HUES48 (cell line): ENCODE measurements around the gene ITPR3.

Experiments
- H3K27ac ChIP-seq: one replicate; pipeline ENCODE4 v1.7.0; 2013; ENCODE audit warnings: low read depth, low read length, inconsistent platforms
- H3K27me3 ChIP-seq: 2 replicates; pipeline ENCODE4 v1.6.1; 2013; ENCODE audit warnings: mild to moderate bottlenecking, low read length; ENCODE audit not compliant: control insufficient read depth, insufficient read depth
- H3K36me3 ChIP-seq: 2 replicates; pipeline ENCODE4 v1.6.1; 2013; ENCODE audit warnings: low read length; ENCODE audit not compliant: control insufficient read depth, insufficient read depth
- H3K4me1 ChIP-seq: 2 replicates; pipeline ENCODE4 v1.6.1; 2013; ENCODE audit warnings: mild to moderate bottlenecking, low read length; ENCODE audit not compliant: control insufficient read depth, insufficient read depth
- H3K4me3 ChIP-seq: 2 replicates; pipeline ENCODE4 v1.5.1; 2013; ENCODE audit warnings: mild to moderate bottlenecking, low read depth, low read length
- H3K9ac ChIP-seq: 2 replicates; pipeline ENCODE4 v1.6.1; 2013; ENCODE audit warnings: mild to moderate bottlenecking, low read depth, low read length, moderate library complexity
- H3K9me3 ChIP-seq: 2 replicates; pipeline ENCODE4 v1.6.1; 2013; ENCODE audit warnings: low read length; ENCODE audit not compliant: control insufficient read depth, insufficient read depth

Gene ITPR3

DNA sequence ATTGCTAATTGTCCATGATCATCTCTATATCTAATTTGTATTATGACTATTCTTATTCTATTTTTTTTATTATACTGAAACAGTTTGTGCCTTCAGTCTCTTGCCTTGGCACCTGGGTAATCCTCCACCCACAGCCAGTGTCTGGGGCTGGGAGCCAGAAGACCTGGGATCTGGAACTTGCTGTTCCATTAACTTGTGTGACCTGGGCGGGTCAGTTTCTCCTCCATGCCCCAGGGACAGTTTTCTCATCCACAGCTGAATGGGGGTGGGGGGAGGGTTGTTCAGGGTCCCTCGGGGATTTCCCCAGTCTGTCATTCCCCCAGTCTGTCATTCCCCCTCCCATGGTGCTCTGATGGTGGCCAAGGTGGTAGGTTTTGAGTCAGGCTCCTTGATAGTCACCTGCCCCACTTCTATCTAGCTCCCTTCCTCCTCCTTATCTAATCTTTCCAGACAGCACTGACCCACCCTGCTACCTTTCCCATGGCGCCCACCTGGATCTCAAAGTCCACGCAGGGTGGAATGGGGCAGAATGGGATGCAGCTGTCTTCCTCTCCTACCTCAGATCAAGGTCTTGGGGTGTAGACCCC lies 10.9 kb downstream of the ITPR3 start:
- Histone ChIP-seq H3K27ac (no peak overlapping the region), H3K36me3 (no peaks in the 10 kb centered on the region), H3K9ac (no peak overlapping the region), H3K4me1 (peaks cover 46% of the 10 kb centered on the region), H3K27me3 (peaks cover 9% of the 10 kb centered on the region; the same call in 1 of the 2 replicates), H3K4me3 (no peak overlapping the region), H3K9me3 (no peaks in the 10 kb centered on the region)

DNA sequence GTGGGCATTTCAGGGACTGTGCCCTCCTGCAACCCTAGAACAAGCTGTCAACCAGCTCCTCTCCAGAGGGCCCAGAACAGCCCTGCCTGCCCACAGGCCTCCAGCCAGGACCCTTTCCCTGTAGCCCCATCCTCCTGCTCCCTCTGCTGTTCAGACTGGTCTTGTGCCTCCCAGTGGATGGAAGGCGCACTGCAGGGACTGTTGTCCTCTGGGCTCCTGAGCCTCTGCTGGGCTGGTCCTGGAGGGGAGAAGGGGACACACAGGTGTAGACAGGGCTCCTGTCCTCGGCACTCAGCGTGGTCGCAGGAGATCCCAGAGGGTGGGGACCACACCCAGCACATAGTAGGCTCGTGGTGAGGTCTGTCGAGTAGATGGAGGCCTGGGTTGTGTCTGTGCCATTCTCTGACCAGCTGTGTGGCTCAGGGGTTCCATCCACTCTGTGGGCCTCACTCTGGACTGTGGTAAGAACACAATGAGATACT lies 11.5 kb downstream of the ITPR3 start:
- no peaks in the 10 kb centered on the region for H3K36me3 ChIP-seq
- H3K27me3 ChIP-seq, result peaks cover 9% of the 10 kb centered on the region; the same call in 1 of the 2 replicates

DNA sequence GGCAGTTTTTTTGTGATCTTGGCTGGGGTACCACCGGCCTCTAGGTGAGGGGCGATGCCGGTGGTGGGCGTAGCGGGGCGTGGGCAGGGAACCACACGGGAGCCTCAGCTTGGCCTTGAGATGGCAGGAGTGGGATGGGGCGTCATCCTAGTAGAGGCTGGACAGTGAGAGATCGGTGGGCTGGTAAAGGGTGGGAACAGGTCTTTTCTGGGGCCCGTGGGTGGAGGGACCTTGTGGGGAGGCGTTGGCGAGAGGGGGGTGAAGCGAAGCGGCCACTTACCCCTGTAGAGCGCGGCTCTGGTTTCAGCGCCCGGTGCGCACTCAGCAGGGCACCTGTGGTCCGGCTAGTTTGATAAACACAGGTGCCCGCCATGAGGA lies 12.0 kb downstream of the ITPR3 start:
- H3K4me1 ChIP-seq, result peaks cover 42% of the 10 kb centered on the region
- H3K27me3 ChIP-seq, result peaks cover 9% of the 10 kb centered on the region; the same call in 1 of the 2 replicates
- no peaks in the 10 kb centered on the region for H3K9me3 ChIP-seq
- no peaks in the 10 kb centered on the region for H3K36me3 ChIP-seq
- no peak overlapping the region for H3K9ac ChIP-seq
- H3K4me3 ChIP-seq, result peak overlapping the region; percentile 63
- H3K27ac ChIP-seq, result no peak overlapping the region

More for the DNA sequence above, 11.5 kb downstream of the ITPR3 start:
- Histone ChIP-seq H3K4me3 (peak overlapping the region; percentile 63), H3K4me1 (peaks cover 46% of the 10 kb centered on the region), H3K27ac (no peak overlapping the region), H3K9ac (no peak overlapping the region), H3K9me3 (no peaks in the 10 kb centered on the region)

DNA sequence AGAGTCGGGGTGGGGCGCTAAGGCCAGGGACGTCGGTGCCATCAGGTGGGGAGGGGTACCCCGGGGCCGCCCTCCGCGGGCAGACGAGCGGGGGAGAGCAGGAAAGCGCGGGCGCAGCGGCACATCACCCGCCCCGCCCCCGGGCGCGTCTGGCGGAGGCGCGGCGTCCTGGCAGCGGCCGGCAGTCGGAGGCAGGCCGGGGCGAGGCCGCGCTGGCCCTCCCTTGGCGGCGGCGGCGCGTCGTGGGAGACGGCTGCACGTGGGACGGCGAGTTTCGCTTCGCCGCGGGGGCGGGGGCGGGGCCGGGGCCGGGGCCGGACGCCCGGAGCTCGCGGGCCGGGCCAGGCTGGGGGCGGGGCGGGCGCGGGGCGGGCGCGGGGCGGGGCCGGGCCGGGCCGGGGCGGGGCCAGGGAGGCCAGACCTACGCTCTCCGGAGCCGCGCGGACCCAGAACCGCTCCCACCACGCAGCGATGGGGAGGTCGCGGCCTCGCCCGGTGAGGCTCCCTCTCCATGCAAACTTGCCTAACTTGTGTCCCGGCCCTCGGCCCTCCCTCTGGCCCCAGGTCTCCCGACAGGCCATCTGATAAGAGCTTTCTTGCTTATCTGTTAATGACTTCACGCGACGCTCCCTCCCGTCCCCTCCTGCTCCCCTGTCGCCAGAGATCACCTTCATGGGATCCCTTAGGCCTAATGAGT lies 12.5 kb downstream of the ITPR3 start:
- peaks cover 9% of the 10 kb centered on the region; the same call in 1 of the 2 replicates for H3K27me3 ChIP-seq
- peak overlapping the region; percentile 8 for H3K27ac ChIP-seq
- H3K36me3 ChIP-seq, result no peaks in the 10 kb centered on the region
- H3K9ac ChIP-seq, result no peak overlapping the region
- H3K9me3 ChIP-seq, result no peaks in the 10 kb centered on the region
- H3K4me1 ChIP-seq, result peaks cover 36% of the 10 kb centered on the region
- peak overlapping the region; percentile 70 for H3K4me3 ChIP-seq

DNA sequence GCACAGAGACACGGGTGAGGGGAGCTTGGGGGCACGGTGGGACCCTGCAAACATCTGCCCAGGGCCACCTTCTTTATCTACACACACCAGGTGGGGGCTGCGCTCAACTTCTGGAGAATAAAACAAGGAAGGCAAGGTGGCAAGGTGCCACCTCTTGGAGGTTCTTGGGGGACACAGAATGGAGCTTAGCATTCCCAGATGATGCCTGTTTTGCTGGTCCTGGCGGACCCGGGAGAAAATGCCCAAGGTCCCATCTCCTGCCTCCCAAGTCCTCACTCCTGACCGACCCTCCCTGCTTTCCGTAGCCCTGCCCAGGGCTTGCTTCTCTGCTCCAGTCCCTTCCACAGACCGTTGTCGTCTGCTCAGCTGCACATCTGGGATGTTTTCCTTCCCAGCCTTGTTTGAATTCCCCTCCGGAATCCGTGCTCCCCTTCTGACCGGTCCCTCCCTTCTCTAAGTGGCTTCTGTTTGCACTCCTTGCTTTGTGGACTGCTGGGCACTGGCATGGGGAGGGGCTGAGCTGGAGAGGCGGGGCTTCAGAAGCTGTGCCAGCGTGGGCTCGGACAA lies 13.1 kb downstream of the ITPR3 start:
- Histone ChIP-seq H3K4me3 (peak overlapping the region; percentile 70), H3K27ac (peak overlapping the region; percentile 8)

DNA sequence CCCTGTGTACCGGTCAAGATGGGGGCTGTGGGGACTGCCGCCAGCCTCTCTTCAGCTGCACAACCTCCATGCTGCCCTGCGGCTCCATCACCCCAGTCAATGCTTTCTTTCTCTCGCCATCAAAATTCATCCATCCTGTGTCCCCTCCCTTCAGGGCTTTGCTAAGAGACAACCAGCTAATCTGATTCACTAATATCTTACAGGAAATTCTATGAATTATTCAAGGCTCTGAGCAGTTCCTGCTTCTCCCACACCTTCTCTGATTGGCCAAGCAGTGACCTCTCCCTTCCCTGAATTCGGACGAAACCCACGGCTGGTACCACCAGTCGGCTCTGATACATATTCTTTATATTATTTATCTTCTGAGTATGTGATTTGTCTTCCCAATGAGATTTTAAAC lies 13.8 kb downstream of the ITPR3 start:
- Histone ChIP-seq H3K36me3 (no peaks in the 10 kb centered on the region), H3K27me3 (peaks cover 9% of the 10 kb centered on the region; the same call in 1 of the 2 replicates), H3K4me3 (0 out of 2 replicates have a peak overlapping the region, but pooled peaks have one; percentile 70), H3K9ac (no peak overlapping the region), H3K27ac (no peak overlapping the region), H3K4me1 (peaks cover 36% of the 10 kb centered on the region), H3K9me3 (no peaks in the 10 kb centered on the region)

More for the DNA sequence above, 13.1 kb downstream of the ITPR3 start:
- H3K9ac ChIP-seq, result no peak overlapping the region
- H3K9me3 ChIP-seq, result no peaks in the 10 kb centered on the region
- peaks cover 9% of the 10 kb centered on the region; the same call in 1 of the 2 replicates for H3K27me3 ChIP-seq
- peaks cover 36% of the 10 kb centered on the region for H3K4me1 ChIP-seq
- no peaks in the 10 kb centered on the region for H3K36me3 ChIP-seq

DNA sequence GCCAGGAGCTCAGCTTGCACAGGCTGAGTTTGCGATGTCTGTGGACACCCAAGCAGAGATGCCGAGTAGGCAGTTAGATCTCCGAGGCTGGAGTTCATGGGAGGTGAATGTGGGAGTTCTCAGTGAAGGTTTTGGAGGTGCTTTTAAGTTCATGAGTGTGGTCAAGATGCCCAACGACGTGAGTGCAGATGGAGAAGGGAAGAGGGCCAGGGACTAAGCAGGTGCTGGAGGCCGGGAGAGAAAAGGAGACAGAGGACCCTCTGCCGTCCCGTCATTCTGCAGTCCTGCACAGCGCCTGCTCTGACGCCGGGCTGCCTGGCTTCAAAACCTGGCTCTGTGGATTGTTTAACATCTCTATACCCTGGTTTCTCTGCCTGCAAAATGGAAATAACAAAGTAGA lies 15.5 kb downstream of the ITPR3 start:
- no peak overlapping the region for H3K9ac ChIP-seq
- peaks cover 5% of the 10 kb centered on the region; the same call in 1 of the 2 replicates for H3K36me3 ChIP-seq

DNA sequence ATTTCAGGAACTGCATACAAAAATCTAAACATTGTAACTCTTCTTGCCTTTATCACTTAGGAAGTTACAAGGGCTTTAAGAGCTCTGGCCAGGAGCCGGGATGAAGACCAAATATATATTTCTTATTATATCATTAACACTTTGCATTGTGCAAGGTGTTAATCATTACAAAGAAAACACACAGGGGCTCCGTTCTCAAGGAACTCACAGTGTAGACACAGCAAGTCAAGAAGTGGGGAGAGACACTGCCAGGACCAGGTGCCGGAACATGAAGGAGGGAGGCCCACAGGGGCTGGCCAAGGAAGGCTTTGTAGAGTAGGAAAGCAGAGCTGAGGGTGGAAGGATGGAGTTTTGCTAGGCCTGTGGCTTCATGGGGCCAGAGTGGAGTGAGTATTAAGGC lies 17.4 kb downstream of the ITPR3 start:
- Histone ChIP-seq H3K9ac (no peak overlapping the region), H3K4me1 (peaks cover 29% of the 10 kb centered on the region), H3K4me3 (no peak overlapping the region)

More for the DNA sequence above, 15.5 kb downstream of the ITPR3 start:
- H3K27me3 ChIP-seq, result peaks cover 9% of the 10 kb centered on the region; the same call in 1 of the 2 replicates
- no peak overlapping the region for H3K4me3 ChIP-seq
- no peak overlapping the region for H3K27ac ChIP-seq
- H3K4me1 ChIP-seq, result peaks cover 36% of the 10 kb centered on the region
- H3K9me3 ChIP-seq, result no peaks in the 10 kb centered on the region

DNA sequence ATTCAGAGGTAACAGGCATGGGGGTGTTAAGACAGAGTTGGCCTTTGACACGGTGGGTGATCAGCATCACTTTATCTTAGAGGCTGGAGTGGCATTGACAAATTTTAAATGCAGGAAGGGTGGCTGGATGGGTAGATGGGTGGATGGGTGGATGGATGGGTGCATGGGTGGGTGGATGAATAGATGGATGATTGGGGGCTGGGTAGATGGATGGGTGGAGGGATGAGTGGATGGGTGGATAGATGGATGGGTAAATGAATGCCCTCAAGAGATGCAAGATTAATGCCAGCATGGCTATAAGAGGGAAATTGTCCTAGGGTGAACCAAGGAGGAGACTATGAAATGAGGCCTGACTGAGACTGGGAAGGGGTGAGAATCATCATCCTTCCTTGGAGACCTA lies 18.4 kb downstream of the ITPR3 start:
- Histone ChIP-seq H3K36me3 (peaks cover 5% of the 10 kb centered on the region; the same call in 1 of the 2 replicates), H3K4me3 (no peak overlapping the region), H3K27ac (no peak overlapping the region), H3K4me1 (peaks cover 22% of the 10 kb centered on the region), H3K9me3 (no peaks in the 10 kb centered on the region), H3K9ac (no peak overlapping the region), H3K27me3 (no peaks in the 10 kb centered on the region)

More for the DNA sequence above, 17.4 kb downstream of the ITPR3 start:
- 0 out of 2 replicates have a peak, but pooled peaks cover 4% of the 10 kb centered on the region for H3K27me3 ChIP-seq
- H3K36me3 ChIP-seq, result peaks cover 5% of the 10 kb centered on the region; the same call in 1 of the 2 replicates
- H3K27ac ChIP-seq, result no peak overlapping the region
- H3K9me3 ChIP-seq, result no peaks in the 10 kb centered on the region

DNA sequence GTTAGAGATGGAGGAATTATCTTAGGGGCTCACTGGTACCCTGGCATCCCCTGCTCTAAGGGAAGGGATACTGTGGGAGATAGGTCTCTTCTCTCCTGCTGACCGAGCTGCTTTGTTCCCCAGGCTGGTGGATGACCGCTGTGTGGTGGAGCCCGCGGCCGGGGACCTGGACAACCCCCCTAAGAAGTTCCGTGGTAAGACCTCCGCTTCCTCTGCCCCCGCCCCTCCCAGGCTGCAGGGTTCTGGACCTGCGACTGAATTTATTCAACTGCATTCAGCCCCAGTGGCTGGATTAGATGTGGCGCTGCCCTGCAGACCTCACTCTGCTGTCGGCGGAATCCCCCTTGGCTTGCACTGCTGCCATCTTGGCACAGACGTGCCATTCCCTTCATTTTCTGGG lies 19.2 kb downstream of the ITPR3 start:
- H3K9me3 ChIP-seq, result no peaks in the 10 kb centered on the region
- H3K27me3 ChIP-seq, result no peaks in the 10 kb centered on the region
- H3K9ac ChIP-seq, result no peak overlapping the region
- no peak overlapping the region for H3K4me3 ChIP-seq
- no peak overlapping the region for H3K27ac ChIP-seq
- peaks cover 5% of the 10 kb centered on the region; the same call in 1 of the 2 replicates for H3K36me3 ChIP-seq
- peaks cover 14% of the 10 kb centered on the region for H3K4me1 ChIP-seq

DNA sequence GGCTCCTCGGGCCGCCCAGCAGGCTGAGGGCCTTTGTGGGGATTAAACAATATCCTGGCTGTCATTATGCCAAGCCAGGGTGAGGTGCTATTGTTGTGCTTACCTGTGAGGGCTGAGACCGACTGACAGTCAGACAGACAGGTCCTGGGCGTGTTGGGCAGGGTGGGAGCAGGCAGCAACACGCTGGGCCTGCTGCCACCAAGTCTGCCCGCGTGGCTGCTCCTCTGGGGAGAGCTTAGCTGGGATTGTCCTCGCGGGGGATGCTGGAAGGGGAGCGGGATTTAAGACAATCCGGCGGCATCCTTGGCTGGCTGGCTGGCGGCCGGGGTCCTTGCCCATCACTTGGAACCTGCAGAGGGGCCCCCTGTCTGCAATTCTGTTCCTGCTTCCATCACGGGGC lies 20.0 kb downstream of the ITPR3 start:
- no peak overlapping the region for H3K9ac ChIP-seq
- H3K27me3 ChIP-seq, result no peaks in the 10 kb centered on the region
- no peak overlapping the region for H3K27ac ChIP-seq
- peaks cover 5% of the 10 kb centered on the region; the same call in 1 of the 2 replicates for H3K36me3 ChIP-seq
- no peak overlapping the region for H3K4me3 ChIP-seq
- H3K9me3 ChIP-seq, result no peaks in the 10 kb centered on the region
- peaks cover 12% of the 10 kb centered on the region for H3K4me1 ChIP-seq
